HEK293T (cell line): Measurements from ENCODE around the gene DLG2.

Experiments used
- BHLHE40 ChIP-seq: fragments of 450-650 bp; IDR thresholded peaks from 2 replicates; pipeline ENCODE4 v1.6.1; 2016; ENCODE audit warnings: mild to moderate bottlenecking, moderate library complexity, borderline replicate concordance
- NFRKB ChIP-seq: fragments of 450-650 bp; IDR thresholded peaks from 2 replicates; pipeline ENCODE4 v1.6.1; 2016; ENCODE audit warnings: mild to moderate bottlenecking, moderate library complexity
- SP1 ChIP-seq: fragments of 450-650 bp; IDR thresholded peaks from 2 replicates; pipeline ENCODE4 v1.6.1; 2017
- SUZ12 ChIP-seq: fragments of 450-650 bp; IDR thresholded peaks from 2 replicates; pipeline ENCODE4 v1.6.1; 2016; ENCODE audit warnings: mild to moderate bottlenecking
- ZNF384 ChIP-seq: fragments of 450-650 bp; IDR thresholded peaks from 2 replicates; pipeline ENCODE4 v1.6.1; 2016

GRCh38 chr11:85307366-85307765 lies 319.8 kb downstream of the DLG2 start:
- TF ChIP-seq NFRKB, result no peak
- no peak for TF ChIP-seq SUZ12
- no peak for TF ChIP-seq BHLHE40
- no peak for TF ChIP-seq SP1
- TF ChIP-seq ZNF384, result no peak
